Stimulated activated CD8-positive, alpha-beta memory T cell treated with anti-CD3 and anti-CD28 coated beads, Interleukin-4, amount 100 ng/mL, for 24 hours (primary cell): ENCODE measurements around the gene CD59.
"Not testable (repeated sequence)": the region's sequence is repeated elsewhere in the genome, so short reads cannot be mapped to it uniquely, and the experiment has no call there.

Experiments used
- DNase-seq: peaks from one replicate; pipeline ENCODE4 v3.0.0-alpha.2; 2020; ENCODE audit warnings: low read depth

The CD59 gene

GRCh38 chr11:33665350-33666106 lies 70.7 kb downstream of the CD59 start:
- no peak for DNase-seq

GRCh38 chr11:33664827-33665226 lies 71.4 kb downstream of the CD59 start:
- no peak for DNase-seq

- DNase-seq, result no peak
Observed at GRCh38 chr11:33664166-33664565, 72.1 kb downstream of the CD59 start.

GRCh38 chr11:33663121-33663520 lies 73.1 kb downstream of the CD59 start:
- no peak for DNase-seq

- not testable (repeated sequence) for DNase-seq
Observed at GRCh38 chr11:33661526-33661925, 74.7 kb downstream of the CD59 start.

- no peak for DNase-seq
Observed at GRCh38 chr11:33660962-33661361, 75.3 kb downstream of the CD59 start.

- no peak for DNase-seq
Observed at GRCh38 chr11:33659370-33660139, 76.7 kb downstream of the CD59 start.

- DNase-seq, result no peak
Observed at GRCh38 chr11:33658195-33658900, 77.9 kb downstream of the CD59 start.

GRCh38 chr11:33657757-33658156 lies 78.5 kb downstream of the CD59 start:
- DNase-seq, result no peak

- no peak for DNase-seq
Observed at GRCh38 chr11:33656768-33657167, 79.5 kb downstream of the CD59 start.

GRCh38 chr11:33655842-33656600 lies 80.2 kb downstream of the CD59 start:
- no peak for DNase-seq

- DNase-seq, result no peak
Observed at GRCh38 chr11:33654594-33654993, 81.6 kb downstream of the CD59 start.
